ENCODE measurements around the gene CDH4.

CDH4 gene

DNA sequence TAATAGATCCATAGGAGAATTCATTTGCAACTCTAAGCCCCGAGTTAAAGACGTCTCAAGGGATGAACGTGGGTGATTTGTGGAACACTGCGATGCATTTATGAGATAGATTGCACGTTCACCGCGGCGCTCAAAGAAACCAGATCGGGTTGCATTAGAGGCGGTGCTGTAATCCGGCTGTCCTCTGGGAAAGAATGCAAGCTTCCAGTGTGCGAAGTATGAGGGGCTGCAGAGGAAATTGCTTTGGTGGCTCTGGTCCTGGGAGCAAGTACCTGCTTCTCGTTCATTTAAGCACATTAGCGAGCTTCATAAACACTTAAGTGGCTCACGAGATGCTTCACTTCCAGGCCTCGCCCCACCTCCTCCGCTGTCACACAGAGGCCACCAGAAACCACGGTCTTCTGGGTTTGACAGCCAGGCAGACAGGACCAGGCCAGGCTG lies 182.3 kb downstream of the CDH4 start:
- no peak for DNase-seq (ENCODE audit: extremely low read depth in 1 of 2, low read depth in 1 of 2)

DNA sequence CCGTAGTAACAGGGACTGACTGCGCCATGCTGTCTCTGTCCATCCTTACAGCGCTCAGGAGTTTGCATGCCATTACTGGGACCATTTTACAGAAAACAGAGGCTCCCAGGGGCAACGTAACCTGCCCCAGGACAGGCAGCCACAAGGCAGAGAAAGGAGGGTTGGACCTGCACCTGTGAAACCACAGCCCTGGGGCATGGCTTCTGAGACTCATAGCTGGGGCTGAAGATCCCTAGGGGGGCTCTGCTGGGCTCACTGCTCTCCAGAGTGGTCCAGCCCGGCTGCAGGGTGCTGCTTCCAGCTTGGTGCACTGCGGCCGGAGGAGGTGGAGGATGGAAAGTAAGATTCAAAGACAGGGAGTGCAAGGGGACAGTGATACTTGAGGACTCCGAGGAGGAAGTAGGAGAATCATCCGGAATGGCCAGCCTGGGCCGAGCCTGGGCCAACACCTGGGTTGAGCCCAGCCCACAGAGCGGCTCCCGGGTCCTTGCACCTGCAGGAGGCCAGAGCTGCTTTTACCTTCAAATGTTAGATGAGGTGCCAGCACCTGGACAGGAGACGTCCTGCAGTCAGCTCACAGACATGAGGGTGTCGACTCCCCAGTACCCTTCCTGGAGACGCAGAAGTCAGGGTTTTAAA lies 183.2 kb downstream of the CDH4 start:
- DNase-seq (ENCODE audit: extremely low read depth in 1 of 2, low read depth in 1 of 2): no peak

DNA sequence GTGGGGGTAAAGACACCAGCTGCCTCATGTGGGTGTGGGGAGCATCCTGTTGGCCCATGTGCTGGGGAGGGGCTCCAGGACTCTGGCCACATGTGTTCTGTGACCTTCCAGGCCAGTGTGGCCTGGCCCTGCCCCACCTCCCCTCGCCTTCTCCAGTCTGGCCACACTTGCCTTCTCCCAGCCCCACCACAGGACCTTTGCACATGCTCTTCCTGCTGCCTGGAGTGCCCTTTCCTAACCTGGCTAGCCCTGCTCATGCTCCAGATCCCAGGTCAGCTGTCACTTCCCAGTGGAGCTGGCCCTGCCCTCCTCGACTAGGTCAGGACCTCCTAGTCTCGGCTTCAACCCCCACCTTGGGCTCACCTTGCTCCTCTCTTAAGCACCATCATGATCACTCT lies 183.8 kb downstream of the CDH4 start:
- no peak for DNase-seq (ENCODE audit: extremely low read depth in 1 of 2, low read depth in 1 of 2)

DNA sequence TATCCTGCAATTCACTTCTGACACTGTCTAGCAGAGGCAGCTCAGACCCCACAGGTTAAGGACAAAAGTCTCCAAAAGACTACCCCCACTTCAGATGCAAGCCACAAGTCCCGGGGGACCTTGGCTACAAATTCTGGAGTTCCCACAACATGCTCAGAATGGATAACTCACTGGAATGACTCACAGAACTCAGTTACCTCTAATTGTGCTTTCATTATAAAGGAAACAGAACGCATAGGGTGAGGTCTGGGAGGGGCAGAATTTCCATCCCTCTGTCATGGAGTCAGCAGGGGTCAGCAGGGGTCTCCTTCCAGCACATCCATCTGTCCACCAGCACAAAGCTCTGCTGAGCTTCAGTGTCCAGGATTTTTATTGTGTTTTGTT lies 184.2 kb downstream of the CDH4 start:
- DNase-seq (ENCODE audit: extremely low read depth in 1 of 2, low read depth in 1 of 2): no peak

DNA sequence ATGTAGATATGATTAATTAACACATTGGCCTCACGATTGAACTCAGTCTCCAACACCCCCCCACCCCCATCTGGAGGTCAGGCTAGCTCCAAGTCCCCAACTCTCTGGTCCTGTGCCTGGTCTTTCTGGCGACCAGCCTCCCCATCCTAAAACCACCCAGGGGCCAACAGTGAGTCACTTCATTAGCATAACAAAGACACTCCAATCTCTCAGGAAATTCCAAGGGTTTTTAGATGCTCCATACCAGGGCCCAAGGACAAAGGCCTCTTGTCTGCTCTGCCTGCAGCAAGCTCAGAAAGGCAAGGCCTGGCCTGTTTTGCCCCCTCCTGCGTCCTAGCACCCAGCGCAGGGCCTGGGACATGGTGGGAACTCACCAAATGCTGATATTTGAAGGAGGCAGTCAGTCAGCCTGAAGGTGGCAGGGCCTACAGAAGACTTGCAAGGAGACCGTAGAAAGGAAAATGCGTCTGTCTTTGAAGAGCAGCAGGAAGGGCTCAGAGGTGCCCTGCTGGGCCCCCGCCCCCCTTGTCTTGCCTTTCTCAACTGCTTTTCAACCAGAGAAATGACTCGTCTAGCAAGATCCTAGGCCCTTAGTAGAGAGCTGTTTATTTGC lies 184.7 kb downstream of the CDH4 start:
- DNase-seq (ENCODE audit: extremely low read depth in 1 of 2, low read depth in 1 of 2): no peak

DNA sequence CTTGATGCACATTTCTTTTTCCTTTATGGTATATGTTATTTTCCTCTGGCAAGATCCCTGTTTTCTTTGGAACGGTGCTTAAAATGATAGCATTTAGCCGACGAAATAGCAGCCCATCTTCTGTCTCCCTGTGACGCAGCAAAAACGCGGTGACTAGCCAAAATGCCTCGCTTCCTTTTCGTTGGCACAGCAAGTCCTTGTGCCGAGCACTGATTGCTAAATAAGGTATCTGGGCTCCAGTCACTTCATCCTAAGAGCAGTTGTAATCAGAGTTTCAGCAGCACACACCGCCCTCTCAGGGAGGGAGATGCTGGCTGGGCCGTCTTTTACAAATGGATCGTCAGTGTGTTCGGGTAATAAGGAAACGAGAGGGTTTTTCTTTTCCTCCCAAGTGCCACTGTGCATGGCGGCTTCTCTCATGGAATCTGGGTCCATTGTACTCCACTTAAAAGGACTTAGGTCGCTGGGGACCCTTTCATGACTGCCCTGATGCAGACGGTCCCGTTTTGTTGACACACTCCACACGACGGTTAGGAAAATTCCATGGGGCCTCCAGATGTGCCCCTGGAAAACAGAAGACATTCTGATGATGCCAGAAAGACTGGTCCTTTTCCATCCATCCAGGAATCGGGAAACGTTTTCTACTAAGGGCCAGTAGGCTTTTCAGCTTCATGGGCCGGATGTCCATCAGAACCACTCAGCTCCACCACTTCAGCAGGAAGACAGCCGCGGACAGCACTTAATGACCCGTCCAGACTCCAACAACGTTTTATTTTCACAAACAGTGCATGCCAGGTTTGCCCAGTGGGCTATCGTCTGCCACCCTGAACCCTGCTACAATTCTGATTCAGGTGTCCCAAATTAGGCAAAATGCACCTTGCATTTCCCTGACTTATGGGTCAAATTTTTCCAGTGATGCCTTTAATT lies 185.5 kb downstream of the CDH4 start:
- DNase-seq (ENCODE audit: extremely low read depth in 1 of 2, low read depth in 1 of 2): no peak

DNA sequence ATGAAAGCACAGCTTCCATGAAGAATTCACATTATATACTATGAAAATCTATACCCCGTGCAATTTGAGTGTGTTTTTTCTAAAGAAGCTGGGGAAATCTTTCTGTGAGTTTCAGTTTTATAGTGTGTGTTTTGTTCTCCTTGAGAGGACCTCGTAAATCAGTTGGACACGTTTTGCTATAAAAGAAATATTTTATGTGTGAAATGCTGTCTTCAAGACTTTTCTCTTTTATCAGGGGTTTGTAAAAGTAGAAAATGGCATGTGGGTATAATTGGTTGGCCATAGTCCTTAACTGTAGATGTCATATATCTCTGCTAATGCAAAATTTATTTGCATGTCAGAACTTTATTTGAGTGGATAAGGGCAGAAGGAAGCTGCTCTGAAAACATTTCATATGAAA lies 186.2 kb downstream of the CDH4 start:
- no peak for DNase-seq (ENCODE audit: extremely low read depth in 1 of 2, low read depth in 1 of 2)

DNA sequence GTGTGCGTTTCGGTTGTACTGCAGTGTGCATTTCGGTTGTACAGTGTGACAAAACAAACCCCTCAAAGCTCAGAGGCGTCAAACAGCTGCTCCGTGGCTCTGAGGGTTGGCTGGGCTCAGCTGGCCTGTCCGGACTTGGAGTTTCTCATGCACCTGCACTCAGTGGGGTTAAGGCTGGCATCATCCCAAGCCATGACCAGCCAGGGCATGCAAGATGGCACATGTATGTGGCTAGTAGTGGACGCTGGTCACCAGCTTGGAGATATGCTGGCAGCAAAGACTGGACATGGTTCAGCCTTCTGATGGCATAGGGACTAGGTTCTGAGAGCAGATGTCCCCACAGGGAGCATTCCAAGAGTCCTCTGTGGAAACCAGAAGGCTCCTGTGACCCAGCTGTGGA lies 187.2 kb downstream of the CDH4 start:
- DNase-seq (ENCODE audit: extremely low read depth in 1 of 2, low read depth in 1 of 2): no peak

DNA sequence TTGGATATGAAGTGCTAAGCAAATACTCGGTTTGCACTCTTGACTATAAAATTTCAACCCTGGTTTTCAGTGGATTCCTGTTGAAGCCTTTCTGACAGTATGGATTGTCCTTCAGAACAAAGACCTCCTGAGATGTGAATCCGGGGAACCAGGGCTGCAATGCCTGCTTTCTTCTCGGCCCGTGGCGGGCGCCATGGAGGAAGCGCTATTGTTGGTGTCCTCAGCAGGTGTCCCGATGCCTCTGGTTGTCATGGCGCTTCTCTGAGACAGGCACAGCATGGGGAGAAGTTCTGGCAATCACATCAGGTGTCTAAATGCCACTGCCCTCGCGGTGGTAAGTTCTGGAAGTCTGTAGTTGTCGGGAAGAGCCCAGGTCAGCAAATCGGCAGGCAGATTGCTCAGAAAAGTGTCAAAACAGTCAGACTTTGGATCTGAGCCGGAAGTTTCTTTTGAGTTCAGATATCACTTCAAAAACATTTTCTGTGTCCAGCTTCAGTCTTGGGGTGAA lies 188.5 kb downstream of the CDH4 start:
- no peak for DNase-seq (ENCODE audit: extremely low read depth in 1 of 2, low read depth in 1 of 2)

DNA sequence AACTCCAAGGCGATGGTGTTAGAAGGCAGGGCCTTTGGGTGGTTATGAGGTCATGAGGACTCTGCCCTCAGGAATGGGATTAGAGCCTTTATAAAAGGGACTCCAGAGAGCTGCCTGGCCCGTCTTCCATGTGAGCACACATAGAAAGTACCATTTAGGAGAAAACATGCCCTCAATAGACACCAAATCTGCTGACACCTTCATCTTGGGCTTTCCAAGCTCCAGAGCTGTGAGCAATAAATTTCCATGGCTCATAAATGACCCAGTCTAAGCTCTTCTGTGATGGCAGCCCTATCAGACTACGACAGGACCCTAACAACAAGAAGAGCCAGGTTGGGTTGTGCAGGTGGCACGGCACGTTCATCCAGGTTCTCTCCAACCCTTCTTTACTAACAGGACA lies 189.5 kb downstream of the CDH4 start:
- DNase-seq (ENCODE audit: extremely low read depth in 1 of 2, low read depth in 1 of 2): no peak

DNA sequence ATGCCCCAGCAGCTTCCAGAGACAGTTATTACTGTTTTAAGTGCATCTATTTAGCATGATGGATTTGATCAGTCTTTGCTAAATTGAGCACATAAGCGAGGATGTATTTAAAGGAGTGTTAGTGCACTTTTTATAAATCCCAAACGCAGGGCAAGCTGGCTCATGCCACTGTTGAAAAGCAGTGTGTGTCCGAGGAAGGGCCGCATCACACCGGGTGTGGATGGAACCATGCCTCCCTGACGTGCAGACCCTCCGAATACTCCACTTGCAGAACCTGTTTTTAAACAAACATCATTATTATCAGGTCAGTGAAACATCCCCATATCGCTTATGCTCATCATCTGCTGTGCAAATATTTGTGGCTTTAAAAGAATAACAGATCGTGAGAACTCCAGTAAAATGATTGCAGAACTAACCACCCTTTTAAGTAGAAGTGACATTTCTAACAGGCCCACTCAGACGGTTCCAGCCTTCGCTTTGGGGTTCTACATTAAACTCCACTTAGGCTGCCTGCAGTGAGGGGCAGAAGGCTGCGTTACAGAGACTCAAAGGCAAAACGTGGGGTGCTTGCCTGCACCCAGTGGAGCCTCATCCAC lies 190.1 kb downstream of the CDH4 start:
- DNase-seq (ENCODE audit: extremely low read depth in 1 of 2, low read depth in 1 of 2): no peak

DNA sequence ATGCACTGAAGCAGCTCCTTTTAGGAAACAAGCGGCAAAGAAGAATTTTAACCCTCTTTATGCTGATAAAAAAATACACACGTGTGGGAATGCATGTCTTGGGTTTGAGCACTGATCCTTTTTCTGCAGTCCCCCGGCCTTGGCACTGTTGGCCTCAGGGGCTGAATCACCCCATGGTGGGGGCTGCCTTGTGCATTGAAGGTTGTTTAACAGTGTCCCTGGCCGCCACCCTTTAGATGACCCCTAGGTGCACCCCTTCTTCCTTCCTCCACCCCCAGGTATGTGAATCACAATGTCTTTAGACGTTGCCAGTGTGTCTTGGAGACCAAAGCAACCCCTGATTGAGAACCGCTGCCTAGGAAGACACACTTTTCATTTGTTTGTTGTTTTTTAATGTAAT lies 190.7 kb downstream of the CDH4 start:
- no peak for DNase-seq (ENCODE audit: extremely low read depth in 1 of 2, low read depth in 1 of 2)

DNA sequence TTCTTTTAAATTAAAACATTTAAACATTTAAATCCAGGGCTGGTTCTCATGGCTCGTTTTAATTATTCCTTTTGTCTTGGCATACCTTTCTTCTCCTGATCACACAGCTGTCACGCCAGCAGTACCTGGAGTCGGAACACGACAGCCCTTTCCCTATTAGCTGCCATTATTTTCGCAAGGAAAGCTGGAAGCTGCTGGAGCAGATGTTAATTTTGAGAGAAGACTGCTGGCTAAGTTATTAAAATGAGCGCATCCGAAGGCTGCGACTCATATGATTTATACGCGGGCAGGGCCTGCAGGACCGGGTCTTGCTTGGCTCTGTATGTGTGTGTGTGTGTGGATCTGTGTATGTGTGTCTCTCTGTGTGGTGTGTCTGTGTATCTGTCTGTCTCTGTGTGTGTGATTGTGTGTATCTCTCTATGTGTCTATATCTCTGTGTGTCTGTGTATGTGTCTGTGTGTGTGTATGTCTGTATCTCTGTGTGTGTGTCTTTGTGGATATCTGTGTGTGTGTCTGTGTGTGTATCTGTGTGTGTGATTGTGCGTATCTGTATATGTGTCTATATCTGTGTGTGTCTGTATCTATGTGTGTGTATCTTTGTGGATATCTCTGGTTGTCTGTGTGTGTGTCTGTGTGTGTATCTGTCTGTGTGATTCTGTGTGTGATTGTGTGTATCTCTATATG lies 191.5 kb downstream of the CDH4 start:
- no peak for DNase-seq (ENCODE audit: extremely low read depth in 1 of 2, low read depth in 1 of 2)

DNA sequence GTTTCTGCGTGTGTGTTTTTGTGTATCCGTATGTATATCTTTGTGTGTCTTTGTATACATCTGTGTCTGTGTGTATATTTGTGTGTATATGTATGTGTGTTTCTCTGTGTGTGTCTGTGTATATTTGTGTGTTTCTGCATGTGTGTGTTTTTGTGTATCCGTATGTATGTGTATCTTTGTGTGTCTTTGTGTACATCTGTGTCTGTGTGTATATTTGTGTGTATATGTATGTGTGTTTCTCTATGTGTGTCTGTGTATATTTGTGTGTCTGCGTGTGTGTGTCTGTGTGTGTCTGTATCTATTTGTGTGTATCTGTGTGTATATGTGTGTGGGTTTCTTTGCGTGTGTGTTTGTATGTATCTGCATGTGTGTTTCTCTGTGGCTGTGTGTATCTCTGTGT lies 192.6 kb downstream of the CDH4 start:
- DNase-seq (ENCODE audit: extremely low read depth in 1 of 2, low read depth in 1 of 2): no peak

DNA sequence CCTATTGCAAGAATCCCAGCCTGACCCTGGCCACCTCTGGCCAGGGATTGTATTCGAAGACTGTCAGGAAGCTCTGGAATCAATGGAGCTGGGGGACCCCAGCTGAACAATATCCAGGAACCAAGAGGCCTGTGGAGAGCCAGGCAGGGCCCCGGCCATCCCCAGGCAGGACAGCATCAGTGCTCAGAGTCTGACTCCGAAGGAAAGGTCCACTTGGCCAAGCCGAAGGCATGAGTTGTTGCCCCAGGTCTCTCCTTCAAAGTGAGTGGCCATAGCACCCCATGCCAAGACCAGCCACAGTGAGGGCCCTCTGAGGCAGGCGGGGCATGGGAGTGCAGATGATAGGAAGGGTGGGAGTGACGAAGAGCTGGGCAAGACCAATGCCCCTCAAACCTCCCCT lies 193.1 kb downstream of the CDH4 start:
- no peak for DNase-seq (ENCODE audit: extremely low read depth in 1 of 2, low read depth in 1 of 2)

DNA sequence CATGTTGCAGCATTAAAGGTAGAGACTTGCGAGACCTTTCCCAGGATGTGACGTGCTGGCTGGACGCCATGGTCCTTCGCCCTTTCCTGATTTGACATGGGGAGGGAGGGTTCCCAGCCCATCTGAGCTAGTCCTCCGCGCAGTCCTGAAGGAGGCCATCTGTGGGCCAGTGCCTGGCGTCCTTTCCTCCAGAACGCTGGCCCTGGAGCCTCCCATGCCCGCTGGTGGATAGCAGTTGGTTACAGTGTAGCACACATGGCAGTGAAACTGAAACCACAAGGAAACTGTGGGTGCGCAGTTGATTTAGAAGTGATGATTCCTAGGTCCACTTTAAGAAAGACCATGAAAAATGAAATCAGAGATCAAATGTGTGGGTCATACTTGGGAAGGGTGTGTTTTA lies 193.7 kb downstream of the CDH4 start:
- no peak for DNase-seq (ENCODE audit: extremely low read depth in 1 of 2, low read depth in 1 of 2)

DNA sequence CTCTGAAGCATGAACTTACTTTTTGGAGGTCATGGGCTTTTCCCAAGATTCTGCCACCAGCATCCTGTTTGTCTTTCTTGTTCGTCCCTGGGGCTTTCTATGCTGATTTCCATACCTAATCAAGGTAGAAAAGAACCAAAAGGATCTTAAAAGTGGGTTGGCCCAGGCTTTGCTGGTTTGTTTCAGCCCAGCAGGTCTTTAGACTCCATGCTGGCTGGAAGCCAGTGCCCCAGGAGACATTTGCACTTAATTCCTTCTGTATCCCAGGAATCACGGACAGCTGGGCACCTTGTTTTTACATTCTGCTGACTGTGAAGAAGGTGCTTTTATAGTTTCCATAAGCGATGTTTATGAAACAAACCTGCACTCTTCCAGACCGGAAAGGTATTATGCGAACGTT lies 195.9 kb downstream of the CDH4 start:
- no peak for DNase-seq (ENCODE audit: extremely low read depth in 1 of 2, low read depth in 1 of 2)

DNA sequence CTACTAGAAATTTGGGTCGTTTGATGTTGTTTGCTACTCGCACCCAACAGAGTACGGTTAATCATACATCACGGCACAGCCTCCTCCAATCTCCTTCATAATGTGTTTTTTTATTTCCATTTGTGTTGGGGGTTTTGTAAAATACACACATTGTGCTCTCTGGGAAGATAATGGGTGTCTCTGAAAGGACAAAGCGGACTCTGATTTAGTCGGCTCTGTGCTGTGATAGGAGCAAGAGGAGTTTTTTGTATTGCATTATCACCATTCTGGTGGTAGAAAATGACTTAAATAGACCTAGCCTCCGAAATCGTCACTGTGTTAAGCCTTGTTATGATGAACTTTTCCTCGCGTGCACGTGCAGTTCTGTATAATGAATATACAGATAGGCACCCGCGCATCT lies 196.3 kb downstream of the CDH4 start:
- no peak for DNase-seq (ENCODE audit: extremely low read depth in 1 of 2, low read depth in 1 of 2)

DNA sequence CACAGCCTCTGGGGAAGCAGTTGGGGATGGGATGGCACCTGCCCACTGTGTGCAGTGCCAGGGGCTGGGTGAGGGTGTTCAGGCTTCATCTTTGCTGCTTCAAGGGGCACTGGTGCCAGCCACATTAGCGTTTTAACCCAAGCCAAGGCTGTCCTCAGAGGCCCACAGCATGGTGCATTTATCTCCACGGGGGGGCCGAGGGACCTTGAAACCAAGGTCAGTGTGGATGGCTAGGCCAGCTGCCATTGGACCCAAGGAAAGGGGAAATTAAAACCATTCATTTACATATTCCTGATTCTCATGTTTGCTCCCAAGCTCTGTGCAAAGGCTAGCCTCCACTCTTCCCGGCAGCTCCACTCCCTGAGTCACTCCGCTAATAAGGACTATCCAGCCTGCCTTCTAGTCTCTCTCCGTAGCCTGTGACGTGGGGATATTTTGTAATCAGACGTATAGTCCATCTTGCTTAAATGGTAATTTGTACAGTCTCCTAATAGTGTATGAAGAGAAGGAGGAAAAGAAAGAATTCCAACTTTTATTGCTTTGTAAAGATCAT lies 197.1 kb downstream of the CDH4 start:
- DNase-seq (ENCODE audit: extremely low read depth in 1 of 2, low read depth in 1 of 2): no peak

DNA sequence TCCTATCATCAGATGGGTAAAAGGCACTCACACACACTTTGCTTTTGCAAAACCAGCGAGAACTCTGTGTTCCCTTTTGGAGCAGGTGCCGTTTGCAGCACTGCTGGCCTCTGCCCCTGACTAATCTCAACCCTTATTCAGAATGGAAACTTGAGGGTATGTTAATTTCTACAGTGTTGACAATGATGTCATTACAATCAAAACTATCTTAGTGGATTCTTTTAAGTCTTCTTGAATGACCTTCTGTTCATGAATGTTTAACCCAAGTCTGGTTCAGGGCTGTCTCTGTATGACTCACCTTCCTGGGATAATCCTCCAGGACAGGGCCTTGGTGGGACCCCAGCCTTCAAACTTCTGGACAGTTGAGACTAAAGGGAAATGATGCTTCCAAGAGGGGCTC lies 197.9 kb downstream of the CDH4 start:
- no peak for DNase-seq (ENCODE audit: extremely low read depth in 1 of 2, low read depth in 1 of 2)

DNA sequence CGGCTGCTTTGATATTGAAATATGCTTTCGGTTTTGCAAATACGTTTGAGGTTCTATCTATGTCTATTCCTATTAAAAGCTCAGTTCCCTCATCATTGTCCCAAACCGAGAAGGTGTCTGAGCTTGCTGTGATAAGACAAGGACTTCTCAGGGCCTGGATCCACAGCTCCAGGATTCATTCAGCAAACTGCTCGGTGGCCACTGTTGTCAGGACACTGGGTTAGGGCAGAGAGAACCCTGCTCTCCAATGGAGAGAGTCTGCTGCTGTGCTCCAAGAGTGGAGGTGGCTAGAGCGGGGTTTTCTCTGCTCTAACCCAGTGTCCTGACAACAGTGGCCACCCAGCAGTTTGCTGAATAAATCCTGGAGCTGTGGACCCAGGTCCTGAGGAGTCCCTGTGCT lies 198.5 kb downstream of the CDH4 start:
- DNase-seq (ENCODE audit: extremely low read depth in 1 of 2, low read depth in 1 of 2): no peak

All from activated CD8-positive, alpha-beta memory T cell treated with anti-CD3 and anti-CD28 coated beads for 1 hour (primary cell).